WTC11 (cell line): ENCODE results near the gene ECM1. TPM values are rescaled to one million over a fixed set of nuclear protein-coding genes. Genes with fewer than 3 reads are reported as not detected.

Experiments used
- ATAC-seq: fragments of 200-7000 bp; cut with Tn5 transposase; 2 replicates; pipeline ENCODE4 v1.10.0; 2021; ENCODE audit warnings: mild to moderate bottlenecking, moderate library complexity
- CTCF ChIA-PET: fragments of 300-600 bp; sonication (Branson Sonifier 250); formaldehyde crosslinking; loops from one replicate; lab custom pipeline; 2021; ENCODE audit warnings: antibody characterized with exemption; lab: Charles Lee
- POLR2A ChIA-PET: fragments of 350-600 bp; sonication (Branson Sonifier 250); formaldehyde crosslinking; loops from one replicate; lab custom pipeline; 2021; ENCODE audit warnings: antibody characterized with exemption; lab: Charles Lee
- DNase-seq: peaks from one replicate; pipeline ENCODE4 v3.0.0; 2021; ENCODE audit warnings: low spot score
- H3K27ac Mint-ChIP-seq: 2 replicates; pipeline ENCODE4 v1.8.0; 2021; ENCODE audit warnings: mixed read lengths
- H3K27me3 Mint-ChIP-seq: 2 replicates; pipeline ENCODE4 v1.8.0; 2021; ENCODE audit warnings: low read depth, mild to moderate bottlenecking, moderate library complexity, mixed read lengths
- H3K36me3 Mint-ChIP-seq: 2 replicates; pipeline ENCODE4 v1.8.0; 2021; ENCODE audit warnings: mixed read lengths
- H3K4me1 Mint-ChIP-seq: 2 replicates; pipeline ENCODE4 v1.8.0; 2022; ENCODE audit warnings: mixed read lengths
- H3K4me3 Mint-ChIP-seq: 2 replicates; pipeline ENCODE4 v1.8.0; 2021; ENCODE audit warnings: mild to moderate bottlenecking, moderate library complexity, mixed read lengths
- H3K9me3 Mint-ChIP-seq: 2 replicates; pipeline ENCODE4 v1.8.0; 2021; ENCODE audit warnings: mixed read lengths
- ARID4B ChIP-seq: sonication (generic); formaldehyde crosslinking; IDR thresholded peaks from 2 replicates; pipeline ENCODE4 v1.8.0; 2023; ENCODE audit warnings: missing genetic modification reagents, mild to moderate bottlenecking, borderline replicate concordance
- ATF3 ChIP-seq: sonication (generic); formaldehyde crosslinking; conservative IDR thresholded peaks from 2 replicates; pipeline ENCODE4 v1.8.1; 2022; ENCODE audit warnings: mild to moderate bottlenecking, missing genetic modification reagents
- CREB1 ChIP-seq: sonication (generic); formaldehyde crosslinking; IDR thresholded peaks from 2 replicates; pipeline ENCODE4 v1.8.0; 2023; ENCODE audit warnings: mild to moderate bottlenecking, missing genetic modification reagents
- FOXP4 ChIP-seq: sonication (generic); formaldehyde crosslinking; IDR thresholded peaks from 2 replicates; pipeline ENCODE4 v1.8.0; 2022; ENCODE audit warnings: mild to moderate bottlenecking, missing genetic modification reagents
- HMGXB4 ChIP-seq: sonication (generic); formaldehyde crosslinking; IDR thresholded peaks from 2 replicates; pipeline ENCODE4 v1.8.1; 2023; ENCODE audit warnings: mild to moderate bottlenecking, moderate library complexity, missing genetic modification reagents
- RELA ChIP-seq: sonication (generic); formaldehyde crosslinking; IDR thresholded peaks from 2 replicates; pipeline ENCODE4 v1.8.1; 2022; ENCODE audit warnings: missing genetic modification reagents, mild to moderate bottlenecking, borderline replicate concordance
- TCF7 ChIP-seq: sonication (generic); formaldehyde crosslinking; IDR thresholded peaks from 2 replicates; pipeline ENCODE4 v1.8.0; 2022; ENCODE audit warnings: mild to moderate bottlenecking, low read depth, missing genetic modification reagents, moderate library complexity
- TP53 ChIP-seq: sonication (generic); formaldehyde crosslinking; IDR thresholded peaks from 2 replicates; pipeline ENCODE4 v1.8.1; 2023; ENCODE audit warnings: mild to moderate bottlenecking, missing genetic modification reagents
- USF1 ChIP-seq: sonication (generic); formaldehyde crosslinking; IDR thresholded peaks from 2 replicates; pipeline ENCODE4 v1.8.0; 2022; ENCODE audit warnings: mild to moderate bottlenecking, missing genetic modification reagents
- USF2 ChIP-seq: sonication (generic); formaldehyde crosslinking; IDR thresholded peaks from 2 replicates; pipeline ENCODE4 v1.8.1; 2023; ENCODE audit warnings: mild to moderate bottlenecking, missing genetic modification reagents, moderate library complexity
- ZNF281 ChIP-seq: sonication (generic); formaldehyde crosslinking; IDR thresholded peaks from 2 replicates; pipeline ENCODE4 v1.8.0; 2023; ENCODE audit warnings: mild to moderate bottlenecking, missing genetic modification reagents
- ZNF423 ChIP-seq: fragments of 250-450 bp; sonication (Bioruptor Pico); IDR thresholded peaks from 2 replicates; pipeline ENCODE4 v2.1.2; 2022; ENCODE audit warnings: mild to moderate bottlenecking, moderate library complexity
- ZNF532 ChIP-seq: fragments of 250-450 bp; sonication (Bioruptor Pico); IDR thresholded peaks from 2 replicates; pipeline ENCODE4 v1.9.0; 2021; ENCODE audit warnings: mild to moderate bottlenecking, borderline replicate concordance
- ZNF671 ChIP-seq: fragments of 250-450 bp; sonication (Bioruptor Pico); IDR thresholded peaks from 2 replicates; pipeline ENCODE4 v1.8.0; 2021; ENCODE audit warnings: mild to moderate bottlenecking
- total RNA-seq: library from RNA; stranded (reverse); gene quantifications from 3 replicates; pipeline ENCODE4 v1.2.3, GENCODE V29; 2021

Gene ECM1
- total RNA-seq, 1 experiment from 2014 or later, result 1.6 TPM

- POLR2A ChIA-PET, result interaction anchor here (0.6 to 1.3 kb wide), 3 partner anchors 8 to 47 kb away, joined by 4 read pairs; partner anchors contain the start of genes ADAMTSL4 and MCL1
- H3K27ac Mint-ChIP-seq, result no peak overlapping the region
- H3K9me3 Mint-ChIP-seq, result no peaks in the 10 kb centered on the region
- DNase-seq (no peak), ATAC-seq (no peak)
- peaks cover 28% of the 10 kb centered on the region for H3K4me1 Mint-ChIP-seq
- TF ChIP-seq TCF7 (CRISPR knock-in tag) (no peak), USF2 (CRISPR knock-in tag) (no peak), HMGXB4 (CRISPR knock-in tag) (no peak), FOXP4 (CRISPR knock-in tag) (no peak), ZNF671 (CRISPR knock-in tag) (no peak), RELA (no peak), ZNF423 (CRISPR knock-in tag) (no peak), ZNF532 (no peak), CREB1 (CRISPR knock-in tag) (no peak), ATF3 (CRISPR knock-in tag) (no peak), TP53 (CRISPR knock-in tag) (no peak), ZNF281 (no peak), USF1 (CRISPR knock-in tag) (no peak), ARID4B (no peak)
- no peak overlapping the region for H3K4me3 Mint-ChIP-seq
- H3K36me3 Mint-ChIP-seq, result peaks cover 4% of the 10 kb centered on the region; the same call in 1 of the 2 replicates
- no peaks in the 10 kb centered on the region for H3K27me3 Mint-ChIP-seq
- CTCF ChIA-PET, result interaction anchor here (5.0 to 7.9 kb wide), 3 partner anchors 7 to 23 kb away, joined by 68 to 144 read pairs (median 97); partner anchors contain the start of gene ADAMTSL4
Observed at GRCh38 chr1:150557813-150558212, 49.9 kb downstream of the ECM1 start.
